Activated naive CD8-positive, alpha-beta T cell treated with anti-CD3 and anti-CD28 coated beads, Interleukin-2, amount 50 U/mL, for 24 hours (primary cell): ENCODE measurements around the gene C2CD3.
"Not testable (repeated sequence)": the region's sequence is repeated elsewhere in the genome, so short reads cannot be mapped to it uniquely, and the experiment has no call there.

ENCODE experiments used
- ATAC-seq: fragments of 150-1000 bp; cut with Tn5 transposase; one replicate; pipeline ENCODE4 v1.10.0; 2021
- DNase-seq: peaks from one replicate; pipeline ENCODE4 v3.0.0; 2021
- H3K27ac Mint-ChIP-seq: one replicate; pipeline ENCODE4 v1.8.0; 2021; ENCODE audit warnings: mild to moderate bottlenecking, mixed read lengths
- H3K27me3 Mint-ChIP-seq: one replicate; pipeline ENCODE4 v1.8.0; 2021; ENCODE audit warnings: mixed read lengths
- H3K36me3 Mint-ChIP-seq: one replicate; pipeline ENCODE4 v1.8.0; 2021; ENCODE audit warnings: low read depth, mixed read lengths
- H3K4me1 Mint-ChIP-seq: one replicate; pipeline ENCODE4 v1.8.0; 2021; ENCODE audit warnings: mixed read lengths
- H3K4me3 Mint-ChIP-seq: one replicate; pipeline ENCODE4 v1.8.0; 2021; ENCODE audit warnings: mild to moderate bottlenecking, moderate library complexity, mixed read lengths
- H3K9me3 Mint-ChIP-seq: one replicate; pipeline ENCODE4 v1.8.0; 2021; ENCODE audit warnings: mixed read lengths

C2CD3 gene

DNA sequence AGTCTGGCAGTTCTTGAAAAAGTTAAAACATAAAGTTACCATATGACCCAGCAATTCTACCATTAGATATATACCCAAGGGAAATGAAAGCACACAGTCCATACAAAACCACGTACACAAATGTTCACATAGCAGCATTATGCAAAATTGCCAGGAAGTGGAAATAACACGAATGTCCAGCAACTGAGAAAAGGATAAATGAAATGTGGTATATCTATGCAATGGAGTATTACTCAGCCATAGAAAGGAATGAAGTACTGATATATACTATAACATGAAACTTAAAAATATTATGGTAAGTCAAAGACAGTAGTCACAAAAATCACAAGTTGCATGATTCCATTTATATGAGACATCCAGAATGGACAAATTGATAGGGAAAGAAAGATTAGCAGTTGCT, 57.9 kb downstream of the C2CD3 start:
- Mint-ChIP-seq H3K27ac (no peak overlapping the region), H3K4me3 (no peak overlapping the region), H3K4me1 (no peaks in the 10 kb centered on the region), H3K36me3 (peaks cover 45% of the 10 kb centered on the region), H3K27me3 (no peaks in the 10 kb centered on the region), H3K9me3 (peaks cover 4% of the 10 kb centered on the region)
- ATAC-seq = no peak
- DNase-seq = no peak

DNA sequence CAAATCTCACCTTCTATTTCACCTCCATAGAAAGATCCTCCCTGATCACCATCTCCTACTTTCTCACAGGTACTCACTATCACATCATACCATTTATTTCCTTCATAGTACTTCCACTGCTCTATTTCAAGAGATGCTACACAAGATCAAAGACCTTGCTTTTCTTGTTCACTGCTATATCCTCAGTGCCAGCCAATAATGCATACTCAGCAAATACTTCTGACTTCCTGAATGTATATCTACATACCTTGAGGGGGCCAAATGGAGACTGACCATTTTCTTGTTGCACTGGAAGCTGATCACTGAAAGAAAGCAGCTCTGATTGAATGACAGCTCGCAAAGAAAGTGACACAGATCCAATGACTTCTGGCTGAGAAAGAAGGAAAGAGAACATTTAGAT, 64.7 kb downstream of the C2CD3 start:
- Mint-ChIP-seq H3K4me3 (no peak overlapping the region), H3K4me1 (no peaks in the 10 kb centered on the region), H3K27ac (no peak overlapping the region), H3K9me3 (no peaks in the 10 kb centered on the region), H3K27me3 (no peaks in the 10 kb centered on the region), H3K36me3 (peaks cover 34% of the 10 kb centered on the region)
- DNase-seq (no peak), ATAC-seq (no peak)

DNA sequence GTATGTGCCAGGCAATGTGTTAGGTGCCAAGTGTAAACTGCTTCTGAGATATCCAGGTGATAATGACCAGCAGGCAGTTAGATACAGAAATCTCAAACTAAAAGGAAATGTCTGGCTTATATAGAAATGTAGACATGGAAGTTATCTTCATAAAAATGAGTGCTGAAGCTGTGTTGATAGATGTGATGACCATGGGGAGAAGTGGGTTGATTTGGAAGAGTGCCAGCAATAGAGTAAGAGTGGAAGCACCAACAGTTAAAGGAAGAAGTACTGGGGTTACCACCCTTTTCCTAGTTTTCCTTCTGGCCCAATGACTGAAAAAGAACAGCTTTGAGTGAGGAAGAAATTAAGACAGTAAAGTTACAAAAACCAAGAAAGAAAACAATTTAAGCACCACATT, 68.5 kb downstream of the C2CD3 start:
- Mint-ChIP-seq H3K36me3 (peaks cover 40% of the 10 kb centered on the region), H3K4me1 (no peaks in the 10 kb centered on the region), H3K27ac (peak overlapping the region; percentile 6), H3K4me3 (no peak overlapping the region), H3K9me3 (no peaks in the 10 kb centered on the region), H3K27me3 (no peaks in the 10 kb centered on the region)
- DNase-seq = no peak
- ATAC-seq = no peak

DNA sequence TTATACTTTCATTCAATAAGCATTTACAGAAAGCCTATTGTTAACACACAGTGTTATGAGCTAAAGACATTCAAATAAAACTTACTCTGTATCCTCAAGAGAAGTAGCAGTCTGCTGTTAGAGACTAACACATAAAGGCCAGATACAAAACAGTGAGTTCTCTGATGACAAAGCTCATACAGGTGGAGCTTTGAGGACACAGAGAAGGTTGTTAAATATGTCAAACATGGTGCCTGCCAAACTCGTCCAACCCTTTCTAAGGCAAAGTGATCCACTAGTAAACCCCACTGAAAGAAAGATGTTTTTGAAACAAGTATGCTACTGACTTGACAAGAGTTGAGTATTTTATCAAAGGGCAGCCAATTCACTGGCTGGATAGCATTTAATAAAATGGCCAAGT, 70.1 kb downstream of the C2CD3 start:
- Mint-ChIP-seq H3K27me3 (no peaks in the 10 kb centered on the region), H3K36me3 (peaks cover 37% of the 10 kb centered on the region), H3K4me3 (no peak overlapping the region), H3K27ac (no peak overlapping the region), H3K9me3 (no peaks in the 10 kb centered on the region), H3K4me1 (no peaks in the 10 kb centered on the region)
- no peak for ATAC-seq
- DNase-seq = no peak

DNA sequence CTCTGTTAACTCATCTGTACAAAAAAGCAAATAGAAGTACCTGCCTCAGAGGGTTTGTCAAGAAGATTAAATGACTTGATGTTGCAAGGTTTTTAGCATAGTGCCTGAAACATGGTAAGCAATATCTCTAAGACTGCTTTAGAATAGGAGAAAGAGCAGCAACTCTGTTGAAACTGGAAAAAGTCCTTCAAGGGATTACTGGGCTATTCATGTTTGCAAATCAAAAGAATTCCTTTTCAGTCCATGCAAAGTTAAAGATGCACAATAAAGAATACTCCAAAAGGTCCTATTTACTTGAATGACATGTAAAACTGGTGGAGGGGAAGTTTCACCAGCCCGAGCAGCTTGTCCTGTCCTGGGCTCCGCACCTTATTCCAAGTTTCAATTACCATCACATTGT, 70.6 kb downstream of the C2CD3 start:
- Mint-ChIP-seq H3K27me3 (no peaks in the 10 kb centered on the region), H3K36me3 (peaks cover 37% of the 10 kb centered on the region), H3K4me1 (no peaks in the 10 kb centered on the region), H3K4me3 (no peak overlapping the region), H3K27ac (no peak overlapping the region), H3K9me3 (no peaks in the 10 kb centered on the region)
- no peak for DNase-seq
- no peak for ATAC-seq

DNA sequence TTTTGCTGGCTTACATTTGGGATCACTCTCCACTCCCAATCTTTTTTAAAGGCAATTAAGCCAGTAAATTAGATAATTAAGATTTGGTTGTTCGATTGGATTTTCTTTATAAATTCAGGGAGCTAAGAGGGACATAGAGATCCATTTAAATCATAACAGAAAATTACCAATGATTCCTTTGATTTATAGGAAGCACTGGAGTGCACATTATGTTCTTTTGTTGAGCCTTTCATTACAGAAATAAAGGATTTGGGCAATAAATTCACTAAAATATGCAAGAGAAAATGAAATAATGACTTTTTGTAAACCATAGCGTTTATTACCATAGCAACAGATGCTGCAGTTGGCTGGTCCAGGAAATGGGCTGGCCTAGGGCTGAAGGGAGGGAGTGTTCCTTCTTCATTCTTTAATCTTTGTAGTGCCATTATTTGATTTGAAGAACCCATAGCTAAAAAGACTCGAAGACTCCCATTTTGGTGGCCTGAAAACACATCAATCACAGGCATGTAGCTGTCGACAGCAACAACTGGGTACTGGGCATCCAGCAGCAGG, 73.0 kb downstream of the C2CD3 start:
- DNase-seq = no peak
- H3K27ac Mint-ChIP-seq = no peak overlapping the region
- no peaks in the 10 kb centered on the region for H3K9me3 Mint-ChIP-seq
- H3K36me3 Mint-ChIP-seq = peaks cover 32% of the 10 kb centered on the region
- no peaks in the 10 kb centered on the region for H3K27me3 Mint-ChIP-seq
- H3K4me3 Mint-ChIP-seq = no peak overlapping the region
- ATAC-seq = no peak
- H3K4me1 Mint-ChIP-seq = no peaks in the 10 kb centered on the region

DNA sequence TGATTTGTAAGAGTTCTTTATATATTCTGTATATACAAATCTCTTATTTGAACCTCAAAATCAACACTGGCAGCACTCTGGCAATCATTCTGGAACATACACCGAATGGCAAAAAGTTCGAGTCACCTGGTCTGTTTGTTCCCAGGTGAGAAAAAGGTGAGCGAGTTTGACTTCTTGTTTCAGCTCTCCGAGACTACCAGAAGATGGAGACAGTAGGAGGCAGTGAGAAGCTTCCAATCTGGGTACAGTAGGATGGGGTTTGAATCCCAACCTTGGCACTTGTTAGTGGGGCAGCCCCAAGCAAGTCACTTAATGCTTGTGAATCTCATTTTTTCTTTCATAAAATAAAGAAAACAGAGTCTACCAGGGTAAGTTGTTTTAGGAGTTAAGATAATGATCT, 76.4 kb downstream of the C2CD3 start:
- no peaks in the 10 kb centered on the region for H3K9me3 Mint-ChIP-seq
- H3K36me3 Mint-ChIP-seq = peaks cover 26% of the 10 kb centered on the region
- no peak overlapping the region for H3K4me3 Mint-ChIP-seq
- no peak overlapping the region for H3K27ac Mint-ChIP-seq
- no peaks in the 10 kb centered on the region for H3K4me1 Mint-ChIP-seq
- DNase-seq (no peak), ATAC-seq (no peak)
- H3K27me3 Mint-ChIP-seq = no peaks in the 10 kb centered on the region

DNA sequence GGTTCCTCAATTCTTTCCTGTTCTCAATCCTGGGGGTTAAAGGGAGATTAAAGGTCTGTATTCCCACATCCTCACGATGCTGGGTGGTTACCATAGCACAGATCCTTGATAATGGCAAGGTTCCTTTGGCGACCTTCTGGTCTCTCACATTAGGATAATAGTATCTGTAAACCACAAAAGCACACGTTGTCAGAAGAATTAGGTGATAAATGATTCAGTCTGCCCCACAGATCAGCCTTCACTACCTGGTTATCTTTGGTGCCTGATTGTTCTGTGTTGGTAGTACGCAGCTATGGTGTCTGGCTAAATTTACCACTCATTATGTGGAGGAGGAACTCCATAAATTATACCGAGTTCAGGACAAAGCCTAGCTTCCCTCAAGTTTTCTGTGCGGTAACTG, 78.4 kb downstream of the C2CD3 start:
- Mint-ChIP-seq H3K27me3 (no peaks in the 10 kb centered on the region), H3K4me1 (no peaks in the 10 kb centered on the region), H3K4me3 (no peak overlapping the region), H3K36me3 (peaks cover 17% of the 10 kb centered on the region), H3K27ac (no peak overlapping the region), H3K9me3 (no peaks in the 10 kb centered on the region)
- DNase-seq = no peak
- no peak for ATAC-seq

DNA sequence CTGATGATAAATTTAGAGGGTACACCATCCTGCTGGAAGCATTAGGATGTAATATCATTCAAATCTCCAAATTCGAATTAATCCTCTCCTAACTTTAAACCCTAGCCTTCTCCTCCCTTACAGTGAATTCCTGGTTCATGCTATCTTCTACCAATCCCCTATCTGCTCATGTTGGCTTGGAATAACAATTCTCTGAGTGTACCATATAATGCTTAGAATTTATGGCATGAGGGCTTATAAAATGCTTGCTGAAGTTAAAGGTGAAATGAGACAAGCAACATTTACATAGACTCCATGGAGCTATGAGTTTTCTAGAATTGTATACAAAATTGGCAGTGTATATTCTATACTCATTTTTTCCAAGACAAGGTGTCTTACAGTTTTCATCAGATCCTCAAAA, 79.3 kb downstream of the C2CD3 start:
- Mint-ChIP-seq H3K27ac (no peak overlapping the region), H3K27me3 (no peaks in the 10 kb centered on the region), H3K9me3 (no peaks in the 10 kb centered on the region), H3K4me1 (no peaks in the 10 kb centered on the region), H3K4me3 (no peak overlapping the region), H3K36me3 (peaks cover 15% of the 10 kb centered on the region)
- no peak for ATAC-seq
- no peak for DNase-seq

DNA sequence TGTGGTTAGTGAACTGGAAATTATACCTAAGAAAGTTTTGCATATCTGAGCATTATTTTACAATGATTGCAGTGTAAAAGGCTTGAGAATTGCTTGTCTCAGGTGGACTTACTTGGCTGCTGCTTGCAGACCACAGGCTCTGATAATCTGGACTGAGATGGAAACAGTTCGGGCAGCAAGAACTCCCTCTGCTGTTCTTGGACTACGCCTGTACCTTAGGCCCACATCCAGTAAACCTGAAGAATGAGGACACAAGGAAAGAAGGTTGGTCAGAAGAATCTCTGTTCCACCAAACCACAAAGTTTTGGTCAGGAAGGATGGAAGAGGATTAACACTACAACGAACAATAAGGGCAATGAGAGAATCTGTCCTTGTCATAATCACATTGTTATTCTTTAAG, 80.1 kb downstream of the C2CD3 start:
- no peak for DNase-seq
- no peak for ATAC-seq
- Mint-ChIP-seq H3K4me3 (no peak overlapping the region), H3K4me1 (no peaks in the 10 kb centered on the region), H3K27ac (no peak overlapping the region), H3K27me3 (no peaks in the 10 kb centered on the region), H3K9me3 (no peaks in the 10 kb centered on the region), H3K36me3 (peaks cover 18% of the 10 kb centered on the region)

DNA sequence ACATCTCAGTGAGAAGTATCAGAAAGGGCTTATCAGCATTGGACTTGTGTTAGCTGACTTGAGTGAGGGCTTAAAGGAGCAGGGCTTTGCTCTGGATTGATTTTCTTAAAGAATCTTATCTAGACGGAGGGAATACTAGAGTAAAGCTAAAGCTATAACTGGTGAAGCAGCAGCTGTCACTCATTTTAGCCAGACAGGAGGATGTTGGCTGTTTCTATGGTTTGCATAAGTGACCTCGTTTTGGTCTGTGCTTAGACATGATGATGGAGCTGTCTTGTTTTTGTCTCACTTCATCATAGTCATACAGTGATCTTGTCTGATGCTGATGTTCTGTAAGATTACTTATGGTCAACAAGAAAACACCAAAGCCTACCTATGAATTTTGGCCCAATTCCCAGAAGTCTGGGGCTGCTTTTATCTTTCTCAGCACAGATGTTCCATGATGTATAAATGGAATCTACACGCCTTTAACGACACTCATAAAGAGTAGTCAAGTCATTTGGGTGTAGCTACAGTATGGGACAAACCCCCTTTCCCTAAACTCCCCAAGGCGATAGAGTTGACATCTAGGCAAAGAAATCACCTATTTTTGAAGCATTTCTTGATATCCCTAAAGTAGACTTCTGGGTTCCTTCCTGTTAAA, 84.4 kb downstream of the C2CD3 start:
- no peaks in the 10 kb centered on the region for H3K4me1 Mint-ChIP-seq
- H3K36me3 Mint-ChIP-seq = peaks cover 37% of the 10 kb centered on the region
- DNase-seq (no peak), ATAC-seq (no peak)
- H3K27ac Mint-ChIP-seq = peak overlapping the region; percentile 43
- no peaks in the 10 kb centered on the region for H3K9me3 Mint-ChIP-seq
- no peaks in the 10 kb centered on the region for H3K27me3 Mint-ChIP-seq
- no peak overlapping the region for H3K4me3 Mint-ChIP-seq

DNA sequence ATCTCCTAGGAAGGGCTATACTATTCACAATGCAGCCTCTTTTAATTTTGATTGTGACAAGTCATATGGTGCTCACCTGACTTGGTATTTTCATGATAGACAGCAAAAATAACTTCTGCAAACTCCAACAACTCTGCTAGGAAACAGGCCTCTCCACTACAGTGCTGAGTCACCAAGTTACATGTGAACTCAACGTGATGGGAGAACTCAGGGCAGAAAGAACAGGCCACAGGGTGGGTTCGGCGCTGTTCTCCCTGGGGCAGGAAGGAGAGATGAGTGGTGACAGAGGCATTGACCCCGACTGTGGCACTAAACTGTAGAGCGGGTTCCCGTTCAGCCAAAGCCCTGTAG, 85.3 kb downstream of the C2CD3 start:
- ATAC-seq (no peak), DNase-seq (no peak)
- no peak overlapping the region for H3K4me3 Mint-ChIP-seq
- H3K4me1 Mint-ChIP-seq = no peaks in the 10 kb centered on the region
- H3K27ac Mint-ChIP-seq = peak overlapping the region; percentile 43
- H3K27me3 Mint-ChIP-seq = no peaks in the 10 kb centered on the region
- H3K9me3 Mint-ChIP-seq = no peaks in the 10 kb centered on the region
- peaks cover 40% of the 10 kb centered on the region for H3K36me3 Mint-ChIP-seq

DNA sequence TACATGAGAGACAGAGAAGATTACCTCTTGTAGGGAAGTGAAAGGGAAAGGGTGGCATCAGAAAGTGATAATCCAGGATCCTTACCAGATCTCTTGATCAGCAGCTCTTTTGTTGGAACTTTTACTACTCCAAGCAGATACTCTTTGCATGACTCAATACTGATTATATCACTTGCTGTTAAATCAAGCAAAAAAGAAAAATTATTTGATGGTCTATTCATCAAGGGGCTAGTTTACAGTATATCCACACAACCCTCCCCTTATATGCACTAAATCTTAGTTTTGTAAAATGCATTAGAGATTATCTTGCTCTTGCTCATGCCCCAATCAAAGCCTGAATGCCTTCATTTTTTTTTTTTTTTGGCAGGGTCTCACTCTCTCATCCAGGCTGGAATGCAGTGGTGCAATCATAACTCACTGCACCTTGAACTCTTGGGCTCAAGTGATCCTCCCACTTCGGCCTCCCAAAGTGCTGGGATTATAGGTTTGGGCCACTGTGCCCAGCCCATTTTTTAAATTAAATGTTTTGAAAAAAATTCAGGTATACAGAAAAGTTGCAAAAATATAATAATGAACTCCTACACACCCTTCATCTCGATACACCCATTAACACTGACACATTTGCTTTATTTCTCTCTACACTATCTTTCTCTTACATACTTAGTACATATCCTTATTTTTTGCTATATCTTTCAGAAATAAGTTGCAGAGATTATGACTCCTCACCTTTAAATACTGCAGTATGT, 85.8 kb downstream of the C2CD3 start:
- no peaks in the 10 kb centered on the region for H3K4me1 Mint-ChIP-seq
- no peak for ATAC-seq
- peaks cover 40% of the 10 kb centered on the region for H3K36me3 Mint-ChIP-seq
- DNase-seq = no peak
- H3K4me3 Mint-ChIP-seq = no peak overlapping the region
- no peaks in the 10 kb centered on the region for H3K27me3 Mint-ChIP-seq
- no peak overlapping the region for H3K27ac Mint-ChIP-seq
- no peaks in the 10 kb centered on the region for H3K9me3 Mint-ChIP-seq

DNA sequence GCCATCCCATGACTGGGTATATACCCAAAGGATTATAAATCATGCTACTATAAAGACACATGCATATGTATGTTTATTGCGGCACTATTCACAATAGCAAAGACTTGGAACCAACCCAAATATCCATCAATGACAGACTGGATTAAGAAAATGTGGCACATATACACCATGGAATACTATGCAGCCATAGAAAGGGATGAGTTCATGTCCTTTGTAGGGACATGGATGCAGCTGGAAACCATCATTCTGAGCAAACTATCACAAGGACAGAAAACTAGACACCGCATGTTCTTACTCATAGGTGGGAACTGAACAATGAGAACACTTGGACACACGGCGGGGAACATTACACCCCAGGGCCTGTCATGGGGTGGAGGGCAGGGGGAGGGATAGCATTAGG, 86.9 kb downstream of the C2CD3 start:
- not testable (repeated sequence) for H3K27ac Mint-ChIP-seq, H3K9me3 Mint-ChIP-seq, ATAC-seq, H3K27me3 Mint-ChIP-seq, DNase-seq, H3K4me1 Mint-ChIP-seq, H3K4me3 Mint-ChIP-seq
- peaks cover 43% of the 10 kb centered on the region for H3K36me3 Mint-ChIP-seq

DNA sequence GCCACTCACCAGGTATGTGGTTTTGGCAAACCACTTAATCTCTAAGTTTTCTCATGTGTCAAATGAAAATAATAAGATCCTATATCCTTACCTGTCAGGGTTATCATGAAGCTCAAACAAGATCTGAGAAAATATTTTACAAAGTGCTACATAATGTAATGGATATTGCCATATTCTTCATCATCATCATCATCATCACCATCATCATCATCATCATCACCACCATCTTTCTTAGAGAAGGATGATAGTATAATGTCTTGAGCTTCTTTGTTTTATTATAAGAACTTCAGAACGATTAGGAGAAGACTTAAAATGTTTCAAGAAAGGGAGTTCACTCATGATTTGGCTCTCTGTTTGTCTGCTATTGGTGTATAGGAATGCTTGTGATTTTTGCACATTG, 89.4 kb downstream of the C2CD3 start:
- H3K36me3 Mint-ChIP-seq = peaks cover 57% of the 10 kb centered on the region
- no peak overlapping the region for H3K27ac Mint-ChIP-seq
- no peaks in the 10 kb centered on the region for H3K4me1 Mint-ChIP-seq
- H3K27me3 Mint-ChIP-seq = no peaks in the 10 kb centered on the region
- ATAC-seq = no peak
- H3K9me3 Mint-ChIP-seq = no peaks in the 10 kb centered on the region
- DNase-seq = no peak
- H3K4me3 Mint-ChIP-seq = no peak overlapping the region
